ENCODE measurements around the gene ZNF768.

Gene ZNF768

GRCh38 chr16:30526137-30526822, at the start of gene ZNF768:
ZNF768 (minus strand) TSS chr16:30526566; CDS start chr16:30526413, 153 bp downstream.
- peak; percentile 33 for DNase-seq (ENCODE audit: low read depth)

- DNase-seq (ENCODE audit: low read depth), result no peak
These were observed 48.3 kb upstream of the ZNF768 start for GRCh38 chr16:30574678-30575077.

GRCh38 chr16:30571445-30572322, 45.3 kb upstream of the ZNF768 start, which contains the start of gene ZNF688:
ZNF688 (minus strand) TSS chr16:30571714; CDS start chr16:30571629, 85 bp downstream.
- peak; percentile 98 for DNase-seq (ENCODE audit: low read depth)

GRCh38 chr16:30570636-30571444, 44.5 kb upstream of the ZNF768 start:
- DNase-seq (ENCODE audit: low read depth), result peak; percentile 30

GRCh38 chr16:30569746-30570635, 43.6 kb upstream of the ZNF768 start:
- no peak for DNase-seq (ENCODE audit: low read depth)

- no peak for DNase-seq (ENCODE audit: low read depth)
These were observed 42.9 kb upstream of the ZNF768 start for GRCh38 chr16:30569281-30569680.

- DNase-seq (ENCODE audit: low read depth), result peak; percentile 98
These were observed 41.7 kb upstream of the ZNF768 start for GRCh38 chr16:30567991-30568638.

GRCh38 chr16:30567160-30567990, 41.0 kb upstream of the ZNF768 start:
- peak; percentile 34 for DNase-seq (ENCODE audit: low read depth)

GRCh38 chr16:30566531-30566930, 40.2 kb upstream of the ZNF768 start:
- no peak for DNase-seq (ENCODE audit: low read depth)

- no peak for DNase-seq (ENCODE audit: low read depth)
These were observed 39.6 kb upstream of the ZNF768 start for GRCh38 chr16:30565984-30566383.

GRCh38 chr16:30565526-30565925, 39.2 kb upstream of the ZNF768 start:
- DNase-seq (ENCODE audit: low read depth), result no peak

- DNase-seq (ENCODE audit: low read depth), result no peak
These were observed 35.7 kb upstream of the ZNF768 start for GRCh38 chr16:30562021-30562420.

GRCh38 chr16:30561089-30561816, 34.9 kb upstream of the ZNF768 start:
- no peak for DNase-seq (ENCODE audit: low read depth)

- DNase-seq (ENCODE audit: low read depth), result no peak
These were observed 33.3 kb upstream of the ZNF768 start for GRCh38 chr16:30559690-30560089.

GRCh38 chr16:30558789-30559377, 32.5 kb upstream of the ZNF768 start:
- DNase-seq (ENCODE audit: low read depth), result no peak

GRCh38 chr16:30557957-30558788, 31.8 kb upstream of the ZNF768 start, which contains the start of gene ZNF764:
ZNF764 (minus strand) TSS chr16:30558374; CDS start chr16:30558182, 192 bp downstream.
- peak; percentile 98 for DNase-seq (ENCODE audit: low read depth)

GRCh38 chr16:30557707-30557956, 31.3 kb upstream of the ZNF768 start:
- DNase-seq (ENCODE audit: low read depth), result no peak

GRCh38 chr16:30556125-30556473, 29.7 kb upstream of the ZNF768 start:
- no peak for DNase-seq (ENCODE audit: low read depth)
